ENCODE measurements around the gene SQSTM1.

Gene SQSTM1

DNA sequence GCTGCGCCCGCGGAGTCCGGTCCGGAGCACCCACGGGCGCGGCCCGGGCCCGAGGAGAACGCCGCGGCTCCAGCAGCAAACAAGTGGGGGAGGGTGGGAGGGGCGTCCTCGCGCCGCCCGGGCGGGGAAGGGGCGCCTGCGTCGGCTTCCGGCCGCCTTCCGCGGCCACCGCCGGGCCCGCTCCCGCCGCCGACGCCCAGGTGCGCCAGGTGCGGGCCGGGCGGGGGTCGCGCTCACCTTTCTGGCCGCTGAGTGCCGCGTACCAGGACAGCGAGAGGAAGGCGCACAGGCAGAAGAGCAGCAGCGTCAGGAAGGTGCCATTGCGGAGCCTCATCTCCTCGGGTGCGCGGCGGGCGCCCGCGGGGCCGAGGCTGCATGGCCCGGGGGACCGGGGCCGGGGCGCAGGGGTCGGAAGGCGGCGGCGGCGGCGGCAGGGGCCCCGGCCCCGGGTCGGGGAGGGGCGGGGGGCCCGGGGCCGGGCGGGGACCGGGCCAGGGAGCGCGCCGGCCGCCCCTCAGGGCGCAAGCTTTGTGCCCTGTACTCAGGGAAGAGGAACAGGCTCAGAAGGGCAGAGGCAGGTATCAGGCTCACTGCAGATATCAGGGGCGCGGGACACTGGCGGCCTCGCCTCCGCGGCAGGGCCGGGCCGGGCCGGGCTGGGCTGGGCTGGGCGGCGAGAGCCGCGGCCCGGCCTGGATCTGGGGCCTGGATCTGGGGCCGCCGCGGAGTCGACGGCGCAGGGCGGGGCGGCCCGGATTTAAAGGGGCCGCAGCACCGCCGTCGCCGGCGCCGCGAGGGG lies 14.3 kb upstream of the SQSTM1 start, which contains the start of gene MGAT4B:
Gene MGAT4B, minus strand, starts transcription at position 617 of the 799 bp plus-strand sequence. Its CDS starts 283 bp downstream, at position 334.
- DNase-seq, result peak; percentile 74

DNA sequence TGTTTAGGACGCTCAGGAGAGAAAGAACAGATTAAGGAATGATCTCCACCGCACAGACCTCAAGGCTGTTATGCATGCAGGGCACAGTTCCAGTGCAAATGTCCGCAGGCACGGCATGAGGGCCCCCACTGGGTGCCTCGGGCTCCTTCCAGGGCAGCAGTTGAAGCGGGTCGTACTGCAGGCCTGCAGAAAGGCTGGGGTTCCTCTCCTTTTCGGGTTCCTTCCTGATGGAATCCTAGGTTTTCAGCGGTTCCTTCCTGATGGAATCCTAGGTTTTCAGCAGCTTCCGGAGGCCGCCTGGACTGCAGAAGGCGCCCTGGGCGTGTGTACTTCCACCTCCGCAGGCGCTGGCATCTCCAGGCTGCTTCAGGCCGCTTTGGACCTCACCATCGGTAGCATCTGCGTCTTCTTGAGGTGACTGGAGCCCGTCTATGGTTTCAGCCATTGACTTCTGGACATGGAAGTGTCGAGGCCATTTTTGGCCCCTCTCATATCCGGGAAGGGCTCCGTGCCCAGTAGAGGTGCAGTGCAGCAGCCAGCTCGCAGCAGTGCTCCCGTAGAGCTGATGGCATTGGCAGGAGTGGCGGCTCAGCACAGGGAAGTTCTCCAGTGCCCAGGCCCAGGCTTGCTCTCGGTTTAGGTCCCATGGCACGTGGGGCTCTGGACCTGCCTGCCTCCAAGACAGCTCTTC lies 8.4 kb upstream of the SQSTM1 start:
- no peak for DNase-seq

DNA sequence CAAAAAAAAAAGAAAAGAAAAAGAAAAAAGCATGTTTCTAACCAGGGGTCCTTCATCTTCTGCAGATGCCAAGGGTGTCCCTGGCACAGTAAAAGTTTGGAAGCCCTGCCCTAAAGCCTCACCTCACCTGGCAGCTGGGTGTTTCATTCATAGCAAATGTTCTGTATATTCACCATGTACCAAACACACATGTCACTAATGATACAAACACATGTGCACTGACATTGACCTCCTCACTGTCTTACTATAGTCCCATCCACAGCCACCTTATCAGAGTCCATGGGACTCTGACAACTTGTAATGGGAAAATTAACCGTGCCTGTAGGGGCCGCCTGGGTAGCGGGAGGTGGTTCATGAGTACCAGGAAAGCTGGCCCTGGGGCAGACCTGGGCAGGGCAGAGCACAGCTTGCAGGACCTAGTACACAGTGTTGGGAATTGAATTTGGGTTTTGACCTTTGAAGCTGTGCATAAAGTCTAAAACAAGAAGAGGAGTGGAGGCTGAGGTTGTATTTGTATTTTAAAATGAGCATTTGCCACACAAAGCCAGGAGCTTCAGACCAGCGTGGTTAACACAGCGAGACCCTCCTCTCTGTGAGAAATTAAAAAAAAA lies 7.6 kb upstream of the SQSTM1 start:
- DNase-seq, result no peak

DNA sequence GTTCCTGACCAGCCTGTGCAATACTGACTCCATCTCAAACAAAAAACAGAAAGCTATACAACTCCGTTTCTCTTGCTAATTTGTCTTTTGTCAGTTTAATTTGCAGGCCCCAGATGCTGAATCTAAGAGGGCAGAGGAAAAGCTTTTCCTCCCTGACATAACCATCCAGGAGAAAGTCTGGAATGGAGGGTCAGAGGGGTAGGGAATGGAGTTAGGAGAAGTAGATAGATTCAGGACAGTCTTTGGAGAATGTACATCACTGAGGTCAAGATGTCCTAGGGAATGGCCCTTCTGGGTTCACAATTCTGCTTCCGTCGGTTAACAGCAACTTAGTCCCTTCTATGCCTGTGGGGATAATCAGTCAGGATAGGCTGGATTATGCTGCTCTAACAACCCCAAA lies 6.6 kb upstream of the SQSTM1 start:
- DNase-seq, result no peak

DNA sequence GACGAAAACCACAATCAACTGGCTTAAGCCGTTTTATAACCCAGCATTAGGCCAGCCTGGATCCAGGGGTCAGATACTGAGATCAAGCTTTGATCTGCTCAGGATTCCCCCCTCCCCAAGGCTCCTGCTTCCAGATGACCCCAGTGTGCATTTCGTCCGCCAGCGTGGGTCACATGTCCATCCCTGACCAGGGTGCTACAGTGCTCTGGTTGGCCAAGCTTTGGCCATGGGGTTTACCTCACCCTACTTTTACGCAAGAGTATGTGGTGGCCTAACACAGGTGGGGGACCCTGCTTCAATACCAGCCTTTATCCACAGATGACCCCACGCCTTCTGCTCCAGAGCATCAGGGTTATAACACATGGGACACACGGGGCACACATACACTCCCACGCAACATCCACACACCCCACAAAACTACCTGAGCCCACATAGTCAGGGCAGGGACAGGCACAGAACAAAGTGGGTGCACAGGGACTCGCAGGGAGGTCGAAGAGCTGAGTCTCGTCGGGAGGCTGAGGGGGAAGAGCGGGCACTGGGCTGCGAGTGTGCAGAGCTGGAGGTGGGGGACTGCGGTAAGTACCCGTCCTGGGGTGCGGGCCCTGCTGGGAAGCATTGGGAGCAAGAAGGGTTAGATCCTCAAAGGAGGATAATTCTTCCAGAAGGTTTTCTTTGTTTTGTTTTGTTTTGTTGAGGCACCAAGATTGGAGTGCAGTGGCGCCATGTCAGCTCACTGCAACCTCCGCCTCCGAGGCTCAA lies 5.0 kb upstream of the SQSTM1 start:
- no peak for DNase-seq

DNA sequence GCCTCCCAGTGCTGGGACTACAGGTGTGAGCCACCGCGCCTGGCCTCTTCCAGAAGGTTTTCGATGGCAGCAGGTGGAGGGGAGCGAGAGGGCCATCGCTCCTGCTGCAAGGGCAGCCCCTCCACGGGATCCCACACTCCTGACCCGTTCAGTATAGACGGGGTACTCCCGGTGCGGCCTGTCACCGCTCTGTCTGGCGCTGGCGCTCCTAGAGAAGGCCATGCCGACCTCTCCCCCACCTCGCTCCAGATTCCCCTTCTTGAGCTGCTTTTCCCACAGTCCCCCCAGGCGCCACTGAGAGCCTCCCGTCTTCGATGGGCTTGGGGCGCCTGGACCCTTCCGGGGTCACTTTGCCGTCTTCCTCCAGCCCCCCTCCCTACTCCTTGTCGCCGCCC lies 4.3 kb upstream of the SQSTM1 start:
- DNase-seq, result no peak

DNA sequence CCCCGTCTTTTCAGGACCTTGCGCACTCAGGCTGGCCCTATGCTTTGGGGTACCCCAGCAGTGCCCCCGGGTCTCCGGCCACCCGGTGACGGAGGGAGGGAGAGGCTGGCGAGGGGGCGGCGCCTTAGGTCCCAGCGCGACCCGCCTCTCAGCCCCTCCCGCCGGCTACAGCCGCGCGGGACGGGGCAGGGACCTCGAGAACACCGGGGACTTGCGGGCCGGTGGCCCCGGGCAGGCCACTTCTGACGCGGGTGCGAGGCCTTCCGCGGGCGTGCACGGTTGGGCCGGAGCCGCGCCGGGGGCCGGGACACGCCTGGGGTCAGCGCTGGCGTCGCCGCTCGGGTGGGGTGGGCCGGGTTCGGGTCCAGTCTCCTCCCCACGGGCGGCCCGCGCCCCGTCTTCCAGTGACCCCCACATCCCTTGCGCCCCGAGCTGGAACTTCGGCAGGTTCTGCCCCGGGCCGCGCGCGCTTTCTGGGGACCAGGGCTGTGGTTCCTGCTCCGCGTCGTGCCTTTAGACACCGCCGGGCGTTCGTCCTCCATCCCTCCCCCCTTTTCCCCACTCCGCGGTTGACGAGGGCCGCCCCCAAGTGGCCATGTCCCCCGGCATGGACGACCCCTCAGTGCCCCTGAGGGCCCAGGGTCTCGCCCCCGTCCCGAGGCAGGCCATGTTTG lies 3.8 kb upstream of the SQSTM1 start:
- no peak for DNase-seq

DNA sequence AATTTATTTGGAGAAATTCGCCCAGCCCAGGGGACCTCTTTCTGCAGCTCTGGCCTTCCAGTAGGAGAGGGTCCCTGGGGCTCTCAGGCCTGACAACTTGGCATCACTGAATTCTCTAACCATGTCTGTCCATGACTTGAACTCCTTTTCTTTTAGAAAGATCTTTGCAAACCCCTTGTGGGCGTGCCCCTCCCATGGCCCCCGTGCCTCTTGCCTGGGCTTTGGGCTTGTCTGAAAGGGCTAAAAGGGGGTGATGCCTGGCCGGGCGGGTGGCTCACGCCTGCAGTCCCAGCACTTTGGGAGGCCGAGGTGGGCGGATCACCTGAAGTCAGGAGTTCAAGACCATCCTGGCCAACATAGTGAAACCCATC lies 3.2 kb upstream of the SQSTM1 start:
- DNase-seq, result no peak

DNA sequence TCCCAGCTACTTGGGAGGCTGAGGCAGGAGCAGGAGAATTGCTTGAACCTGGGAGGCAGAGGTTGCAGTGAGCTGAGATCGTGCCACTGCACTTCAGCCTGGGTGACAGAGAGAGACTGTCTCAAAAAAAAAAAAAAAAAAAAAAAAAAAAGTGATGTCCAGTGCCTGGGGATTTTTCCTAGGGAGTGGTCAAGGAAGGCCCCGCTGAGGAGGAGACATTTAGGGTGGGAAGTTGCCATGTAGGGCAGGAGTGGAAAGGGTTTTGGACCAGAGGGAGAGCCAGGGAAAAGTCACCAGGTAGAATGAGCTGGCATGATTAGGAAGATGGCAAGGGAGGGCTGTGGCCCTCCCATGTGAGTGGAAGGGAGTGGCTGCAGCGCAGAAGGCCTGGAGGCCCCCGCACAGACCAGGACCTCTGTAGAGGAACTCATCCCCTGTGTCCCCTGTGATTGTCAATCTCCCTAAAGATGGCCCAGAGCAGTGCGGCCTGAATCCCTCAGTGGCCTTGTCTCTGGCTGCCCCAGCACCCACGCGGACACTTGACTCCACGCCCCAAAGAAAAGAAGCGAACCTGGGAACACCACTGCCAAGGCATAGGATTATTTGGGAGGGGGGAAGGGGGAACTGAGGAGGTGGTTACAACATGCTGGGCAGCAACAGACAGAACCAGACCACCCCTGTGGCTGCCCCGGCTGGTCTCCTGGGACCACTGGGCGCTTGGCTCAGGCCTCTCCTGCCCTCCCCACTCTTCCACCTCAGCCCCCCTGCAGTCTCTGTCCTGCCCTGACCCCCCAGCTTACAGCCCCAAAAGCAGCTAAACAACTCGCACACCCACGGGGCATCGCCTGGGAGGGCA lies 2.6 kb upstream of the SQSTM1 start:
- no peak for DNase-seq

DNA sequence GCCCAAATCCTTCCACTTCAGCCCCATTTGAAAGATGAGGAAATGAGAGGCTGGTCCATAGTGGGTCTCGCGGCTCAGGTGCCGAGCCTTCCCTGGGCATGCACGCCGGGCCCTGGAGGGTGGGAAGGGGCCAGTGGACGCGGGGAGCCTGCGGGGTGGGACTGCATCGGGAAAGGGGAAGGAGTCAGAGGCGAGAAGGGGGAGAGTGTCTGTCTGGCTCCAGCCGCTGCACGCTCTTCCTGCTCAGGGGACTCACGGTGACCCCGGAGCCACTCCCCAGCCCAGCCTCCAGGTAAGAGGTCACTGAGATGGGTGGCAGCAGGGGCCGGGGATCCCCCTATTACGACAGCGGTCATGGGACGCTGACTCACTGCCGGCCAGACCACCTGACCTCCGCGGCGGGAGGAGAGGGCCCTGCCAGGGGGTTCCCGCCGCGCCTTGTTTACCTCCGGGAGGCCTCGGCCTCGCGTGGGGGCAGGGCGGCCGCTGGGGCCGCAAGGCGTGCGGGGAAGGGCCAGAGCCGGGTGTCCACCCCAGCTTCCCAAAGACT lies 1.9 kb upstream of the SQSTM1 start:
- peak; percentile 92 for DNase-seq

DNA sequence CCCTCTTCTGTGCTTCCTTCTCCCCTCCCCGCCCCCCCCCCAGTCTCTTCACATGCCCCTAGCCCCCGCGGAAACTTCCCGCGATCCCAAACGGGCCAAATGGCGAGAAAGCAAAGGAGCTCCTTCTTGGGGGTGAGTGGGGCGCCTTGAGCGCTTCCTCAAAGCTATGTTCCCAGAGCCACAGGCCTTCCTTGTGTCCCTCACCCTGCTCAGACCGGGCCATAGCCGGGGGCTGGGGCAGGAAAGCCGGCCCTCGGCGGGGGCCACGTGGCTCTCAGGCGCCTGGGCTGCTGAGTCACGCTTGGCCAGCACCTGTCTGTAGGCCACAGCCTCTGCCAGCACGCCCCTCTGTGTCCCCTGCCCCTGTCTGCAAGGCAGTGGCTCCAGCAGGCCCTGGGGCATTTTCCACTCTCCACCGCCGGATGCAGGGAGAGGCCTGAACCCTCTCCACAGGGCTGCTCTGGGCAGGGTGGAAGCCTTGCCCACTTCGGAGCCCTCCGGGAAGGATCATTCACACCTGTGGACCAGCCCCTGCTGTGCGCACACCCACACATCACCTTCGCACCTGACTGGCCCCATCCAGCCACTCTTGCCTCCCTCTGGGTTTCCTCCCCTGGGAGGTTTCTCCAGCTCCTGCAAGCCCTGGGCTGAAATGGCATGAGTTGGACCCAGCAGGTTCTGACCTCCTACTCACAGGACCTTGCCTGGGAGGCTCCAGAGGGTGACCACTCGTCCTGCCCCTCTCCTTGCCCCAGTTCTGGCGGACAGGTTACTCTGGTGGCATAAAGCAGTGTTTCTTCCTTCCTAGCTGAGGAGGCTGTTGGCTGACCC lies 1.2 kb upstream of the SQSTM1 start:
- no peak for DNase-seq

DNA sequence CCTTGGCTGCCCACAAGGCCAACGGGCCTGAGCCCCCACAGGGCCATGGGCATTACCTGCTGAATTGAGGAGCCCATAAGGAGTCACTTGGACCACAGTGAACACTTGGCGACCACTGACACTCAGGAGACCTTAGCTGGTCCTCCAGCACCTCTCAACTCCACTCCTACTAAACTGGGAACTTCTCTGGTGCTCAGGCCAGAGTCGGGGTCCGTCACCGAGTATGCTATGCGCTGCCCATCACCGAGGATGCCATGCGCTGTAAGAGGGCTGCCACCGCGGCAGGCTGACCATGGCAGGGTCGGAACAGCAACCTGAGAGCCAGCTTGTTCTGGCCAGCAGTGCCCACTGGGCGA lies 600 bp upstream of the SQSTM1 start:
- no peak for DNase-seq

DNA sequence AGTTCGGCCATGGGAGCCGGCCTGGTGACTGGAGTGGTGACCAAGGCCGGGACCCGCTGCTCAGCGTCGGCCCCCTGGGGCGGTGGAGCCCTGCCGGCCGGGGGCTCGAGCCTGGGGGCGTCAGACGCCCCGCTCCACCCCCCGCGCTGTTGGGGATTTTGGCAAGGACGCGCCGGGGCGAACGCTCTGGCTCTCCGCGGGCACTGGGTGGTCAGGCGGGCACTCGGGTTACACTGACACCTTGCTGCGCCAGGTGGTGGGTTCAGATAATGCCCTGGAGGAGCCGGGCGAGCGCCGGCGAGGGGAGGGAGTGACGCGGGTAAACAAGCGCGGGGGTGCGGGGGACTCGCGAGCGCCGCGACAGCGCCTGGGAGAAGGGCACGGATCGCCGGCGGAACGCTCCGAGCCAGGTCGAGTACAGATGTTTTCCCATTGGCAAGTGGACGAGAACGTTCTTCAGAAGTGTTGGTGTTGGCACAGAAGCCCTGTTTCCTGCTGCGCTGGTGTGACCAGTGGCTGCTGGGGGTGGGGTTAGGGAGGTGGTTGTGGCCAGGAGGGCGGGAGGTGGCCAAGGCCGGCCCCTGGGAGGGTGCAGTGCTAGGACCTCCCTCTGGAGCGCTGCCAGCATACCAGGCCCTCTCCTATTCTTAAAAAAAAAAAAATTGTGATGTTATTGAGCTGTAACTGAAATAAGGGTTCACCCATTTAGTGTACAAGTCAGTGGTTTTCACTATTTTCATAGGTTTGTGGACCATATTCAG lies 773 bp downstream of the SQSTM1 start:
- peak; percentile 90 for DNase-seq

DNA sequence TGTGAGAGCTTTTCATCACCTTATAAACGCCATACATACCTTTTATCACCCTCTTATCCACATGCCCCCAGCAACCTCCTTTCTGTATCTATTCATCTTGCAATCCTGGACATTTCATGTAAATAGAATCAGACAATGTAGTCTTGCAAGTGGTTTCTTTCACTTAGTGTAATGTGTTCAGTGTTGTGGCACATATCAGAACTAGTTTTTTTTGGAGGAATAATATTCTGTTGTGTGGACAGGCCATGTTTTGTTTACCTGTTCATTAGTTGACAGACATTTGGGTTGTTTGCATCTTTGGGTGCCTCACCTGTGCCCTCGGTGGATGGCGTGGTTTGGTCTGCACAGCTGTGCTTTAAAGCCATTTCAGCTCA lies 1.3 kb downstream of the SQSTM1 start:
- DNase-seq, result no peak

DNA sequence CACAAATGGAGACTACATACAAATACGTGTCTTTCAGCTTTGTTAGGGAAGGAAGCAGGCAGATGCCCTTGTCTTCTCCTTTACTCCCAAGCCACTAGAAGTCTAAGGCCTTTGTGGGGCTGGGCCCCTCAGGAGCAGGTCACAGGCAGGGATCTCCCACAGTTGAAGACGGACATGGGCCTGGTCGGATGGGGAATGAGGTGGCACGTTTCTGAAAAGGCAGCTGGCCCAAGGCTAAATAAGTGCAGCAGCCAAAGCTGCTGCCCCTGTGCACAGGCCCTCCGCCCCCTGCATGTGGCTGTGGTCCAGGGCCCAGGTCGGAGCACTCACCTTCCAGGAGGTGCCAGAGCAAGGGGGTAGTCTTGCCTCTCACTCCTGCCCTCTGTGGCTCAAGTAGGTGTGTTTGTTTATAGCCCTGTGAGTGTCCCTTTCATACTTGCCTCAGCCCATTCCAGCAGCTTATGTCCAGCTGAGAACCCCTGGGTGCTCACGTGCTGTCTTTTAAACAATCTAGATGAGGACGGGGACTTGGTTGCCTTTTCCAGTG lies 1.8 kb downstream of the SQSTM1 start:
- DNase-seq, result no peak

DNA sequence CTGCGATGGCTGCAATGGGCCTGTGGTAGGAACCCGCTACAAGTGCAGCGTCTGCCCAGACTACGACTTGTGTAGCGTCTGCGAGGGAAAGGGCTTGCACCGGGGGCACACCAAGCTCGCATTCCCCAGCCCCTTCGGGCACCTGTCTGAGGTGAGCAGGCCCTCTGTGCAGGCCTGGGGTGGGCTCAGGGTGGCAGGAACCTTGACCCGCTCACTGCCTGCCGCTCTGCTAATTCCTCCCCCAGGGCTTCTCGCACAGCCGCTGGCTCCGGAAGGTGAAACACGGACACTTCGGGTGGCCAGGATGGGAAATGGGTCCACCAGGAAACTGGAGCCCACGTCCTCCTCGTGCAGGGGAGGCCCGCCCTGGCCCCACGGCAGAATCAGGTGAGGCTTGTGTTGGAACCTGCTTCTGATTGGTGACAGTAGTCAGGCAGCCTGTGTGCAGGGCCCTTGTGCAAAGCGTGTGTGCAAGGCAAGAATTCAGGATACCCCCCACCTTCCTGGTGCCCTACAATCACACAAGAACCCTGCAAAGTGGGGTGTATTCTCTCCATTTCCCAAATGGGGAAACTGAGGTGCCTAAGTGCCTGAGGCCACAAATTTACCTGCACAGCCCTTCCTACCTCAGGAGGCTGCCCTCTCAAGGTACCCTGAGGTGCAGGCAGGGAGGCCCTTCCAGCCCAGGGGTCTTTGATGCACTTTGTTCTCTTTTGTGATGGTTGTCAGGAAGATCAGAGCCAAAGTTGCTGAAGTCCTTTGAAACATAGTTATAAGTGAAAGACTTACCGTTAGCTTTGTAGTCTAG lies 3.4 kb downstream of the SQSTM1 start:
- DNase-seq, result no peak

DNA sequence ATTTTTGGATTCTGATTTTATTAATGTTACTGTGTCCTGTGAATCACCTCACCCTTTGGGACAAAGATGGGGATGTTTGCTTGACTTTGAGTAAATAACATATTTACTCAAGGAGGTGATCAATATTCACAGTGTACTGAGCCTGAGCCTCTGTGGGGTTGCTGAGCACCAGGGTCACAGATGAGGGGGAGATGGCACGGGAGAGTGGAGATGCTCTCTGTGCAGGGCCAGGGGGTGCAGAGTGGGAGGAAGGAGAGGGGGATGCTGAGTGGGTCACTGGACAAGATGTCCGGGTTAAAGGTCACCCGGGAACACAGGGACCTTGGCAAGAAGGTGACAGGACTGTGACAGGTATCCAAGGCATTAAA lies 4.0 kb downstream of the SQSTM1 start:
- DNase-seq, result no peak

DNA sequence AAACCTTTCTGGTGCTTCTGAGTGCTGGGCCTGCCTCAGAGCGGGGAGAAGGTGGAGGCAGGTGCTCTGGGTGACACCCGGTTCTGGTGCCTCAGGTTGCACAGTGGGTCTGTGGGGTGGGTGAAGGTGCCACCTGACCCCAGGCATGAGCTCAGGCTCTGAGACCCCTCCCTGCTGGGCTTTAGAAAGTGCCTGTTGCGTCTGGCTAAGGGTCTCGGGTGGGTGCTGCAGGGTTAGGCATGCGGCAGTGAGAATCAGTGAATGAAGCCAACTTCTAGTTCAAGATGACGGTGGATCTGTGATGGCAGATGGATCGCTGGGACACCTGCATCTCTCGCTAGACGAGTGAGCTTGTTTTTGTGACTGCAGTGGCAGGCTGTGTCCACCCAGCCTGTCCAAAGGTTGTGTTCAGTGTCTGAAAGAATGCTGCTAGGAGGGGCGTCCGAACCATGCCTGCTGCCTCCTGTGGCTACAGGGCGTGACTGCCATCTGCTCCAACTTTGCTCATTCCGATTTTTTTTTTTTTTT lies 5.0 kb downstream of the SQSTM1 start:
- DNase-seq, result no peak

All from activated CD4-positive, alpha-beta T cell treated with anti-CD3 and anti-CD28 coated beads, Interleukin-2, amount 50 U/mL, for 16 hours (primary cell).